Gastroesophageal sphincter (tissue), 4 donors: Measurements from ENCODE around the gene WBP2. TPM values are rescaled to one million over a fixed set of nuclear protein-coding genes. Genes with fewer than 3 reads are reported as not detected.

Source experiments
- ATAC-seq: fragments of 150-250 bp; one replicate; pipeline ENCODE4 v1.9.1; 2016; ENCODE audit warnings: mild to moderate bottlenecking, moderate library complexity
- H3K27ac ChIP-seq, 4 donors: fragments of 200-600 bp; sonication (generic) in 3 of 4; 1 replicate in 3 of 4; 2 replicates in 1 of 4; pipeline ENCODE4 v1.5.1; 2016 to 2019
- H3K27me3 ChIP-seq: fragments of 200-600 bp; sonication (generic); one replicate; pipeline ENCODE4 v1.5.1; 2019
- H3K36me3 ChIP-seq, 2 donors: fragments of 200-600 bp; sonication (generic); one replicate each; pipeline ENCODE4 v1.5.1; 2019; ENCODE audit warnings: control low read depth in 1 of 2
- H3K4me1 ChIP-seq, 3 donors: fragments of 200-600 bp; sonication (generic); 1 replicate in 2 of 3; 2 replicates in 1 of 3; pipeline ENCODE4 v1.5.1; 2016 to 2019; ENCODE audit warnings: control low read depth in 2 of 3
- H3K4me3 ChIP-seq, 2 donors: fragments of 200-600 bp; sonication (generic); one replicate each; pipeline ENCODE4 v1.5.1; 2019; ENCODE audit warnings: mild to moderate bottlenecking in 1 of 2, moderate library complexity in 1 of 2
- H3K9me3 ChIP-seq, 3 donors: fragments of 200-600 bp; sonication (generic); one replicate each; pipeline ENCODE4 v1.5.1; 2017 to 2019; ENCODE audit warnings: control low read depth in 2 of 3
- EP300 ChIP-seq: sonication (generic); formaldehyde crosslinking; IDR thresholded peaks from one replicate; pipeline ENCODE4 v1.6.1; 2017; ENCODE audit warnings: antibody characterized with exemption, mild to moderate bottlenecking
- POLR2A ChIP-seq, 2 donors: fragments of 450-650 bp; IDR thresholded peaks; one replicate each; pipeline ENCODE4 v1.6.1; 2017; ENCODE audit warnings: antibody characterized with exemption in 2 of 2, mild to moderate bottlenecking in 2 of 2, moderate library complexity in 1 of 2
- POLR2AphosphoS5 ChIP-seq: sonication (generic); formaldehyde crosslinking; IDR thresholded peaks from one replicate; pipeline ENCODE4 v1.6.1; 2017; ENCODE audit warnings: antibody characterized with exemption
- WGBS, 2 donors: methylation state at CpG; one replicate each; pipeline ENCODE4 v1.1.5; 2018; ENCODE audit warnings: low coverage in 1 of 2; 5-methylcytosine and 5-hydroxymethylcytosine counted together
- total RNA-seq, 4 donors: library from RNA; depleted of rRNA; stranded (reverse); fragments of >200 nt; gene quantifications; one replicate each; pipeline ENCODE4 v1.1.0, GENCODE V29; 2016
- TF ChIP-seq, protein P1 (sequence below), 4 experiments: fragments of 200-600 bp in 2 of 4; fragments of 450-650 bp in 2 of 4; sonication (generic) in 1 of 4; IDR thresholded peaks; one replicate each; pipeline ENCODE4 v1.5.1; 2017 to 2019; ENCODE audit warnings: antibody characterized with exemption in 4 of 4, mild to moderate bottlenecking in 2 of 4, moderate library complexity in 2 of 4

Gene WBP2
- total RNA-seq, 4 donors from 2014 or later, result 50.0 to 83.9 (median 57.6) TPM

- Histone ChIP-seq H3K27ac (no peak overlapping the region), H3K4me3 (no peak overlapping the region), H3K4me1 (peaks cover 0 to 10% (median 0%) of the 10 kb centered on the region in 3 donors), H3K27me3 (no peaks in the 10 kb centered on the region), H3K9me3 (no peaks in the 10 kb centered on the region), H3K36me3 (peaks cover 0 to 100% of the 10 kb centered on the region in 2 donors)
- TF ChIP-seq EP300 (no peak), POLR2AphosphoS5 (no peak)
- TF ChIP-seq, protein P1, sequence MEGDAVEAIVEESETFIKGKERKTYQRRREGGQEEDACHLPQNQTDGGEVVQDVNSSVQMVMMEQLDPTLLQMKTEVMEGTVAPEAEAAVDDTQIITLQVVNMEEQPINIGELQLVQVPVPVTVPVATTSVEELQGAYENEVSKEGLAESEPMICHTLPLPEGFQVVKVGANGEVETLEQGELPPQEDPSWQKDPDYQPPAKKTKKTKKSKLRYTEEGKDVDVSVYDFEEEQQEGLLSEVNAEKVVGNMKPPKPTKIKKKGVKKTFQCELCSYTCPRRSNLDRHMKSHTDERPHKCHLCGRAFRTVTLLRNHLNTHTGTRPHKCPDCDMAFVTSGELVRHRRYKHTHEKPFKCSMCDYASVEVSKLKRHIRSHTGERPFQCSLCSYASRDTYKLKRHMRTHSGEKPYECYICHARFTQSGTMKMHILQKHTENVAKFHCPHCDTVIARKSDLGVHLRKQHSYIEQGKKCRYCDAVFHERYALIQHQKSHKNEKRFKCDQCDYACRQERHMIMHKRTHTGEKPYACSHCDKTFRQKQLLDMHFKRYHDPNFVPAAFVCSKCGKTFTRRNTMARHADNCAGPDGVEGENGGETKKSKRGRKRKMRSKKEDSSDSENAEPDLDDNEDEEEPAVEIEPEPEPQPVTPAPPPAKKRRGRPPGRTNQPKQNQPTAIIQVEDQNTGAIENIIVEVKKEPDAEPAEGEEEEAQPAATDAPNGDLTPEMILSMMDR (IDR thresholded peaks at IDR 0.05), result no peak
- ATAC-seq, result no peak
- 83 to 92% methylated on average over 1 to 2 of the region's 7 CpGs for WGBS, 2 donors
Observed at GRCh38 chr17:75819116-75819515, 36.0 kb downstream of the WBP2 start.

GRCh38 chr17:75818326-75818885 is 36.7 kb downstream of the WBP2 start:
- no peak for ATAC-seq
- Histone ChIP-seq H3K4me1 (peaks cover 0 to 10% (median 0%) of the 10 kb centered on the region in 3 donors), H3K27ac (no peak overlapping the region), H3K9me3 (no peaks in the 10 kb centered on the region), H3K36me3 (peaks cover 0 to 100% of the 10 kb centered on the region in 2 donors), H3K27me3 (no peaks in the 10 kb centered on the region), H3K4me3 (no peak overlapping the region)
- TF ChIP-seq POLR2AphosphoS5 (no peak), POLR2A (IDR thresholded peaks at IDR 0.05) (no peak), EP300 (no peak)
- TF ChIP-seq, protein P1 (IDR thresholded peaks at IDR 0.05), result no peak
- 83 to 95% methylated on average over 2 to 11 of the region's 16 CpGs for WGBS, 2 donors

- ATAC-seq, result no peak
- H3K36me3 ChIP-seq, result peaks cover 0 to 100% of the 10 kb centered on the region in 2 donors
- H3K4me1 ChIP-seq, result peaks cover 0 to 9% (median 0%) of the 10 kb centered on the region in 3 donors
- H3K27ac ChIP-seq, result no peak overlapping the region
- no peak overlapping the region for H3K4me3 ChIP-seq
- H3K27me3 ChIP-seq, result no peaks in the 10 kb centered on the region
- WGBS, 2 donors, result 80 to 90% methylated on average over 1 to 3 of the region's 6 CpGs
- TF ChIP-seq, protein P1 (IDR thresholded peaks at IDR 0.05), result no peak
- no peak for TF ChIP-seq EP300
- no peak for TF ChIP-seq POLR2A (IDR thresholded peaks at IDR 0.05)
- no peak for TF ChIP-seq POLR2AphosphoS5
- H3K9me3 ChIP-seq, result no peaks in the 10 kb centered on the region
Observed at GRCh38 chr17:75817571-75817970, 37.6 kb downstream of the WBP2 start.

DNA sequence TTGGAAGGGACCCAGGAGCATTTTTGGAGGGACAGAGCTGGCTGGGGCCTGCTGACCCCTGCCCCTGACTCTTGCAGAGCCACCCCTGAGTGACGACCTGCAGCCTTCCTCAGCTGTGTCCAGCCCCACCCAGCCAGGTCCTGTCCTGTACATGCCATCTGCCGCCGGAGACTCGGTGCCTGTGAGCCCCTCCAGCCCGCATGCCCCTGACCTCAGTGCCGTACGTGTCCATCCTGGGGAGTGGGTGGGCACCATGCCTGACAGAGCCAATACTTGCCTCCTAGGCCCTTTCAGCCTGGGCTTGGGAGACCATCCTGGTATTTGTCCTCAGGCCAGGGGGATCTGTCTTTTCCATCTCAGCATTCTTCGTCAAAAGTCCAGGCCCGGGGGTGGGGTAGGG is 38.4 kb downstream of the WBP2 start:
- no peak for ATAC-seq
- Histone ChIP-seq H3K27ac (no peak overlapping the region), H3K9me3 (no peaks in the 10 kb centered on the region), H3K36me3 (peaks cover 0 to 100% of the 10 kb centered on the region in 2 donors), H3K4me1 (no peaks in the 10 kb centered on the region), H3K4me3 (no peak overlapping the region), H3K27me3 (no peaks in the 10 kb centered on the region)
- TF ChIP-seq POLR2AphosphoS5, result no peak
- TF ChIP-seq, protein P1 (IDR thresholded peaks at IDR 0.05), result no peak
- no peak for TF ChIP-seq POLR2A (IDR thresholded peaks at IDR 0.05)
- no peak for TF ChIP-seq EP300
- no CpG with 5 or more reads among the region's 9 CpGs for WGBS, 2 donors

- WGBS, 2 donors, result 83 to 85% methylated on average over 1 to 2 of the region's 3 CpGs
- H3K27me3 ChIP-seq, result no peaks in the 10 kb centered on the region
- no peaks in the 10 kb centered on the region for H3K4me1 ChIP-seq
- no peak overlapping the region for H3K27ac ChIP-seq
- no peak for ATAC-seq
- no peaks in the 10 kb centered on the region for H3K9me3 ChIP-seq
- no peak overlapping the region for H3K4me3 ChIP-seq
- H3K36me3 ChIP-seq, result peaks cover 0 to 100% of the 10 kb centered on the region in 2 donors
- TF ChIP-seq, protein P1 (IDR thresholded peaks at IDR 0.05), result no peak
- TF ChIP-seq POLR2A (IDR thresholded peaks at IDR 0.05) (no peak), EP300 (no peak), POLR2AphosphoS5 (no peak)
Observed at GRCh38 chr17:75815399-75815798, 39.7 kb downstream of the WBP2 start.
